ENCODE measurements around the gene TRIM38.

The TRIM38 gene

GRCh38 chr6:25963426-25964123 is 973 bp downstream of the TRIM38 start:
- Histone ChIP-seq H3K27me3 (ENCODE audit: insufficient read depth, poor library complexity, severe bottlenecking) (no peaks in the 10 kb centered on the region), H3K4me3 (replicated peaks; ENCODE audit: insufficient read depth, low read length) (peak overlapping the region; percentile 54), H3K27ac (replicated peaks) (peak overlapping the region; percentile 60)
- TF ChIP-seq REST (IDR thresholded peaks at IDR 0.05; ENCODE audit: insufficient replicate concordance, low read depth) (no peak), SPI1 (IDR thresholded peaks at IDR 0.05; ENCODE audit: borderline replicate concordance, low read depth) (peak; percentile 72; the same call in 1 of the 2 replicates)
- DNase-seq (ENCODE audit: low read depth in 1 of 2, low spot score in 1 of 2) = peak; percentile 28 to 31

GRCh38 chr6:25965058-25965457 is 2.5 kb downstream of the TRIM38 start:
- TF ChIP-seq REST (IDR thresholded peaks at IDR 0.05; ENCODE audit: insufficient replicate concordance, low read depth) = no peak
- no peak for TF ChIP-seq POLR2AphosphoS5 (IDR thresholded peaks at IDR 0.05; ENCODE audit: low read depth)
- TF ChIP-seq GABPA (IDR thresholded peaks at IDR 0.05; ENCODE audit: low read depth) = no peak
- TF ChIP-seq SPI1 (IDR thresholded peaks at IDR 0.05; ENCODE audit: borderline replicate concordance, low read depth) = no peak
- no peak for TF ChIP-seq CTCF (IDR thresholded peaks at IDR 0.05; ENCODE audit: insufficient read depth, low read length)
- DNase-seq (ENCODE audit: low read depth in 1 of 2, low spot score in 1 of 2) = peak; percentile 23 to 24
- Histone ChIP-seq H3K27me3 (ENCODE audit: insufficient read depth, poor library complexity, severe bottlenecking) (no peaks in the 10 kb centered on the region), H3K4me3 (replicated peaks; ENCODE audit: insufficient read depth, low read length) (no peak overlapping the region), H3K27ac (replicated peaks) (peak overlapping the region; percentile 60)

- TF ChIP-seq GABPA (IDR thresholded peaks at IDR 0.05; ENCODE audit: low read depth) (no peak), CTCF (IDR thresholded peaks at IDR 0.05; ENCODE audit: insufficient read depth, low read length) (no peak), REST (IDR thresholded peaks at IDR 0.05; ENCODE audit: insufficient replicate concordance, low read depth) (no peak), POLR2AphosphoS5 (IDR thresholded peaks at IDR 0.05; ENCODE audit: low read depth) (no peak), SPI1 (IDR thresholded peaks at IDR 0.05; ENCODE audit: borderline replicate concordance, low read depth) (no peak)
- no peak for DNase-seq (ENCODE audit: low read depth in 1 of 2, low spot score in 1 of 2)
- H3K4me3 ChIP-seq (replicated peaks; ENCODE audit: insufficient read depth, low read length) = no peak overlapping the region
- H3K27me3 ChIP-seq (ENCODE audit: insufficient read depth, poor library complexity, severe bottlenecking) = no peaks in the 10 kb centered on the region
- no peak overlapping the region for H3K27ac ChIP-seq (replicated peaks)
These were observed 4.1 kb downstream of the TRIM38 start for GRCh38 chr6:25966711-25967110.
